Transverse colon (tissue), 4 donors: ENCODE results near the gene RNF38. TPM values are rescaled to one million over a fixed set of nuclear protein-coding genes. Genes with fewer than 3 reads are reported as not detected.

ENCODE experiments used
- DNase-seq: peaks from one replicate; pipeline ENCODE4 v3.0.0-alpha.2; 2019
- H3K27ac ChIP-seq, 4 donors: fragments of 200-600 bp; sonication (generic); 2 replicates each; pipeline ENCODE4 v1.5.1; 2016 to 2018; ENCODE audit warnings: inconsistent platforms in 4 of 4
- H3K27me3 ChIP-seq: fragments of 200-600 bp; sonication (generic); 2 replicates; pipeline ENCODE4 v1.5.1; 2017; ENCODE audit warnings: inconsistent platforms
- H3K36me3 ChIP-seq, 4 donors: fragments of 200-600 bp; sonication (generic); 2 replicates each; pipeline ENCODE4 v1.5.1; 2017 to 2019; ENCODE audit warnings: inconsistent platforms in 4 of 4
- H3K4me1 ChIP-seq, 4 donors: fragments of 200-600 bp; sonication (generic); 2 replicates each; pipeline ENCODE4 v1.5.1; 2017 to 2020; ENCODE audit warnings: inconsistent platforms in 4 of 4
- H3K4me3 ChIP-seq, 4 donors: fragments of 200-600 bp; sonication (generic); 1 replicate in 1 of 4; 2 replicates in 3 of 4; pipeline versions ENCODE4 v1.5.1 to v1.6.1; 2017 to 2019; ENCODE audit warnings: inconsistent platforms in 4 of 4
- H3K9me3 ChIP-seq, 2 donors: fragments of 200-600 bp; sonication (generic); 2 replicates each; pipeline ENCODE4 v1.5.1; 2017 to 2019; ENCODE audit warnings: inconsistent platforms in 2 of 2
- CTCF ChIP-seq, 5 experiments: fragments of 200-600 bp in 3 of 5; fragments of 450-650 bp in 2 of 5; sonication (generic) in 3 of 5; IDR thresholded peaks; 1 replicate in 2 of 5; 2 replicates in 3 of 5; pipeline ENCODE4 v1.5.1; 2016 to 2017; ENCODE audit warnings: antibody characterized with exemption in 5 of 5, inconsistent platforms in 3 of 5, mild to moderate bottlenecking in 2 of 5, moderate library complexity in 1 of 5
- EP300 ChIP-seq: sonication (generic); formaldehyde crosslinking; IDR thresholded peaks from one replicate; pipeline ENCODE4 v1.6.1; 2017; ENCODE audit warnings: antibody characterized with exemption, low read depth
- POLR2A ChIP-seq: fragments of 450-650 bp; IDR thresholded peaks from one replicate; pipeline ENCODE4 v1.6.1; 2016; ENCODE audit warnings: antibody characterized with exemption, mild to moderate bottlenecking, moderate library complexity
- POLR2AphosphoS5 ChIP-seq, 3 donors: sonication (generic); formaldehyde crosslinking; IDR thresholded peaks; one replicate each; pipeline ENCODE4 v1.6.1; 2016; ENCODE audit warnings: antibody characterized with exemption in 3 of 3
- WGBS, 2 donors: methylation state at CpG; one replicate each; pipeline ENCODE4 v1.1.5; 2018; ENCODE audit warnings: low coverage in 1 of 2; 5-methylcytosine and 5-hydroxymethylcytosine counted together
- in situ Hi-C, 4 donors: fragments of 200-750 bp; cut with MboI; loops; one replicate each; pipeline versions ENCODE4 v1.15.0 to v1.15.1; 2017; ENCODE audit warnings: low sequenced_read_pairs in 3 of 4, low pct_ligation_motif_present in 1 of 4, low pct_unique_long_range_greater_than_20kb in 1 of 4
- intact Hi-C: fragments of 100-400 bp; cut with DNase I; formaldehyde crosslinking; loops from one replicate; pipeline ENCODE4 v1.15.1; 2023; ENCODE audit warnings: low total_unique reads
- total RNA-seq, 4 donors: library from RNA; depleted of rRNA; stranded (reverse); fragments of >200 nt; gene quantifications; one replicate each; pipeline ENCODE4 v1.1.0, GENCODE V29; 2016

RNF38 gene
- total RNA-seq, 4 donors from 2014 or later = 13.8 to 86.8 (median 25.1) TPM

GRCh38 chr9:36426348-36426747 lies 26.3 kb upstream of the RNF38 start:
- no peaks in the 10 kb centered on the region for H3K9me3 ChIP-seq
- H3K27ac ChIP-seq = no peak overlapping the region
- intact Hi-C loops = no loop called here
- in situ Hi-C loops = no loop called here
- no peak for DNase-seq
- H3K36me3 ChIP-seq = no peaks in the 10 kb centered on the region
- H3K27me3 ChIP-seq = no peaks in the 10 kb centered on the region
- H3K4me1 ChIP-seq = no peaks in the 10 kb centered on the region
- H3K4me3 ChIP-seq = no peak overlapping the region
- no peak for TF ChIP-seq CTCF (IDR thresholded peaks at IDR 0.05)
- no peak for TF ChIP-seq POLR2AphosphoS5 (IDR thresholded peaks at IDR 0.05)
- no peak for TF ChIP-seq EP300
- WGBS, 2 donors = 86 to 92% methylated on average over 5 of the region's 5 CpGs

- H3K4me3 ChIP-seq = no peak overlapping the region
- H3K27me3 ChIP-seq = no peaks in the 10 kb centered on the region
- H3K4me1 ChIP-seq = peaks cover 0 to 7% (median 6%) of the 10 kb centered on the region in 4 donors
- H3K27ac ChIP-seq = no peak overlapping the region
- WGBS, 2 donors = 87 to 96% methylated on average over 6 to 8 of the region's 8 CpGs
- no peak for TF ChIP-seq EP300
- no peak for TF ChIP-seq POLR2AphosphoS5 (IDR thresholded peaks at IDR 0.05)
- TF ChIP-seq POLR2A = no peak
- no peak for TF ChIP-seq CTCF (IDR thresholded peaks at IDR 0.05)
- no peak for DNase-seq
- no peaks in the 10 kb centered on the region for H3K36me3 ChIP-seq
- intact Hi-C loops = no loop called here
- in situ Hi-C loops = loop anchor here in 1 of 4 donors (25.0 kb wide), 1 partner anchor 313 kb away; no protein-coding TSS in a partner anchor
- no peaks in the 10 kb centered on the region for H3K9me3 ChIP-seq
Measured at GRCh38 chr9:36424289-36425055, 24.4 kb upstream of the RNF38 start.

- TF ChIP-seq CTCF (IDR thresholded peaks at IDR 0.05) (no peak), EP300 (no peak), POLR2AphosphoS5 (IDR thresholded peaks at IDR 0.05) (no peak), POLR2A (no peak)
- H3K27ac ChIP-seq = no peak overlapping the region
- in situ Hi-C loops = loop anchor here in 1 of 4 donors (25.0 kb wide), 1 partner anchor 314 kb away; no protein-coding TSS in a partner anchor
- peaks cover 0 to 14% (median 11%) of the 10 kb centered on the region in 4 donors for H3K4me1 ChIP-seq
- 85 to 91% methylated on average over 3 of the region's 3 CpGs for WGBS, 2 donors
- no peak overlapping the region for H3K4me3 ChIP-seq
- no peaks in the 10 kb centered on the region for H3K27me3 ChIP-seq
- H3K9me3 ChIP-seq = no peaks in the 10 kb centered on the region
- H3K36me3 ChIP-seq = no peaks in the 10 kb centered on the region
- intact Hi-C loops = no loop called here
- DNase-seq = no peak
Measured at GRCh38 chr9:36423206-36423605, 23.1 kb upstream of the RNF38 start.

GRCh38 chr9:36416890-36417289 lies 16.8 kb upstream of the RNF38 start:
- Histone ChIP-seq H3K27me3 (no peaks in the 10 kb centered on the region), H3K4me1 (peaks cover 0 to 14% (median 11%) of the 10 kb centered on the region in 4 donors), H3K9me3 (no peaks in the 10 kb centered on the region), H3K36me3 (no peaks in the 10 kb centered on the region), H3K4me3 (no peak overlapping the region), H3K27ac (no peak overlapping the region)
- 92% methylated on average over 5 to 9 of the region's 9 CpGs for WGBS, 2 donors
- no peak for DNase-seq
- intact Hi-C loops (no loop called here), in situ Hi-C loops (loop anchor here in 1 of 4 donors (25.0 kb wide), 1 partner anchor 320 kb away; no protein-coding TSS in a partner anchor)
- TF ChIP-seq EP300 (no peak), CTCF (IDR thresholded peaks at IDR 0.05) (no peak), POLR2AphosphoS5 (IDR thresholded peaks at IDR 0.05) (no peak), POLR2A (no peak)
